Activated CD4-positive, alpha-beta memory T cell treated with anti-CD3 and anti-CD28 coated beads, Interleukin-2, amount 10 ng/mL, durations not matched to agents 7 days and 5 days (primary cell): Measurements from ENCODE around the gene XXYLT1. TPM values are rescaled to one million over a fixed set of nuclear protein-coding genes. Genes with fewer than 3 reads are reported as not detected.
"Not testable (repeated sequence)": the region's sequence is repeated elsewhere in the genome, so short reads cannot be mapped to it uniquely, and the experiment has no call there.

Experiments used
- CTCF ChIA-PET: fragments of 350-600 bp; sonication (Branson Sonifier 250); formaldehyde crosslinking; loops from one replicate; lab custom pipeline; 2021; ENCODE audit warnings: antibody characterized with exemption, inconsistent platforms; lab: Charles Lee
- POLR2A ChIA-PET: fragments of 350-600 bp; sonication (Branson Sonifier 250); formaldehyde crosslinking; loops from one replicate; lab custom pipeline; 2021; ENCODE audit warnings: antibody characterized with exemption; lab: Charles Lee
- DNase-seq: peaks from one replicate; pipeline ENCODE4 v3.0.0-alpha.2; 2020
- H3K27ac Mint-ChIP-seq: one replicate; pipeline ENCODE4 v1.8.0; 2021; ENCODE audit warnings: mild to moderate bottlenecking, mixed read lengths
- H3K27me3 Mint-ChIP-seq: one replicate; pipeline ENCODE4 v1.8.0; 2021; ENCODE audit warnings: mixed read lengths
- H3K36me3 Mint-ChIP-seq: one replicate; pipeline ENCODE4 v1.8.0; 2021; ENCODE audit warnings: low read depth, mixed read lengths
- H3K4me1 Mint-ChIP-seq: one replicate; pipeline ENCODE4 v1.8.0; 2021; ENCODE audit warnings: mixed read lengths
- H3K4me3 Mint-ChIP-seq: one replicate; pipeline ENCODE4 v1.8.0; 2021; ENCODE audit warnings: mild to moderate bottlenecking, mixed read lengths
- H3K9me3 Mint-ChIP-seq: one replicate; pipeline ENCODE4 v1.8.0; 2021; ENCODE audit warnings: mixed read lengths
- total RNA-seq, 2 experiments: library from RNA; stranded (reverse); gene quantifications; one replicate each; pipeline ENCODE4 v1.2.3, GENCODE V29; 2021

XXYLT1 gene
- total RNA-seq, 2 experiments from 2014 or later: 5.0 to 5.6 TPM

DNA sequence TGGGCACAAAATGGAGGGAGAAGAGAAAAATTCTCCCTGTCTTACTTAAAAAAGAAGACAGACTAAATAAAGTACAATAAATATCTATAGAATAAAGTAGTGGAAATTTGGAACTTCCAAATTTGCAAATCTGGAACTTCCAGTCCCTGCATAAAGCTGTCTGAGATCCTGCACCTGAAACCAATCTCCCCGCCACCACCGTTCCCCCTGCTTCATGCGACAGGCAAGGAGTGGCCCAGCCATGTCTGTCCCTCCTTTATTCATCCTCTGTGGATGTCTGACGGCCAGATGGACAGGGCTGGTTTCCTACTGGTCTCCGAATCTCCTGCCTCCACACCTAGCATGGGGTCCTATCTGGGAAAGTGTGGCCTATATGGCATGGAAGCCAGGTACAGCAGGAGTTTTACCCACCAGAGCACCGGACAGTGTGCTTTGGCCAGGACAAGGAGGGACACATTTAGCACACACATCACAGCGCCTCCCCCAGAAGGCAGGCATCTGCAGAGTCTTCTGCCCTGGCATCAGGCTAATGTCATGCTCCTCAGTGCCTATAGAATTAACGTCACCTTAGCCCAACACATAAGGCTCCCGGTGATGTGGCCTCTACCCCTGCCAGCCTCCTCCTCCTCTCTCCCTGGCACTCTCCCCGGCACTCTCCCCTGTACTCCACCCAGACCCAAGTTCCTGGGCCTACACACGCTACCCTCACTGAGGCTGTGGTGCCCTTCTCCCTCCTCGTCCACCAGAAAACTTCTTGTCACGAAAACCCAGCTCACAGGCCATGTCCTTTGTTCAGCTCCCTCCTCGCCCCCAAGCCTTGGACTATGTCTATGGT, 170.8 kb downstream of the XXYLT1 start:
- H3K9me3 Mint-ChIP-seq: no peaks in the 10 kb centered on the region
- CTCF ChIA-PET: no interaction called here

DNA sequence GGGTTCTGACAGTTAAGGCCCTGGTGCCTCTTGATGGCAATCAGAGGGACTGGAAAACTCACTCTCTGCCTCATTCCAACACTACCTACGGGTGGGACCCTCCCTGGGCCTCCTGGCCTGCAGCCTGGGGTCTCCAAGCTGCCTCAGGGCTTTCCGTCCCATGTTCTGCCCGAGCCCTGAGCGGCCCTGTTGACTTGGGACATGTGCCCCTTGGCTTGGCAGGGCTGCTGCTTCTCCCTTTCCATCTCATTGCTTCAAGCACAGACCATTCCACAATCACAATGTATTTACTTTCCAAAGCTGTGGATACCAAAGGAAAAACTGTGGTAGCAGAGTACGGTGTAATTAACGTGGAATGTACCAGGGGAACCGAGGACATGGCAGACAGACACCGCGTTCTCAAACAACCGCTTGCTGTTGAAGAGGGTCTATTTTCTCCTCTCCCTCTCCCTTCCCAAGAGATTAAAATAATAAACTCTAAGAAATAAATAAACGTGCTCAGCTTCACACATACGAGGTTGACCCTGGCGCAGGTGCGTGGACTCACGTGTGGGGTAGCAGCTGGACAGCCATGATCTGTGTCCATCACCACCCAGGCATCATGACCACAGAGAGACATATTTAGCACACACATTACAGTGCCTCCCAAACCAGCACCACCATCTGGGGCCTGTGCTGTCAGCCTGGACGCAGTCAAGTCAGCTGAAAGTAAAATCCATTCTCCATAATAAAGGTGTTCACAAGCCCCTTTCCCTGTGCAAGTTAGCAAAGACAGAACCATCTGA, 172.0 kb downstream of the XXYLT1 start:
- no peak for DNase-seq
- Mint-ChIP-seq H3K9me3 (no peaks in the 10 kb centered on the region), H3K4me3 (no peak overlapping the region), H3K27ac (no peak overlapping the region), H3K27me3 (no peaks in the 10 kb centered on the region), H3K36me3 (no peaks in the 10 kb centered on the region), H3K4me1 (peaks cover 15% of the 10 kb centered on the region)
- CTCF ChIA-PET: interaction anchor here (0.9 kb wide), 1 partner anchor 8 kb away, joined by 4 read pairs; no protein-coding TSS in a partner anchor
- POLR2A ChIA-PET: no interaction called here

More for the DNA sequence above, 170.8 kb downstream of the XXYLT1 start:
- Mint-ChIP-seq H3K36me3 (no peaks in the 10 kb centered on the region), H3K4me3 (no peak overlapping the region), H3K4me1 (peaks cover 15% of the 10 kb centered on the region), H3K27me3 (no peaks in the 10 kb centered on the region), H3K27ac (no peak overlapping the region)
- POLR2A ChIA-PET: no interaction called here
- DNase-seq: no peak

DNA sequence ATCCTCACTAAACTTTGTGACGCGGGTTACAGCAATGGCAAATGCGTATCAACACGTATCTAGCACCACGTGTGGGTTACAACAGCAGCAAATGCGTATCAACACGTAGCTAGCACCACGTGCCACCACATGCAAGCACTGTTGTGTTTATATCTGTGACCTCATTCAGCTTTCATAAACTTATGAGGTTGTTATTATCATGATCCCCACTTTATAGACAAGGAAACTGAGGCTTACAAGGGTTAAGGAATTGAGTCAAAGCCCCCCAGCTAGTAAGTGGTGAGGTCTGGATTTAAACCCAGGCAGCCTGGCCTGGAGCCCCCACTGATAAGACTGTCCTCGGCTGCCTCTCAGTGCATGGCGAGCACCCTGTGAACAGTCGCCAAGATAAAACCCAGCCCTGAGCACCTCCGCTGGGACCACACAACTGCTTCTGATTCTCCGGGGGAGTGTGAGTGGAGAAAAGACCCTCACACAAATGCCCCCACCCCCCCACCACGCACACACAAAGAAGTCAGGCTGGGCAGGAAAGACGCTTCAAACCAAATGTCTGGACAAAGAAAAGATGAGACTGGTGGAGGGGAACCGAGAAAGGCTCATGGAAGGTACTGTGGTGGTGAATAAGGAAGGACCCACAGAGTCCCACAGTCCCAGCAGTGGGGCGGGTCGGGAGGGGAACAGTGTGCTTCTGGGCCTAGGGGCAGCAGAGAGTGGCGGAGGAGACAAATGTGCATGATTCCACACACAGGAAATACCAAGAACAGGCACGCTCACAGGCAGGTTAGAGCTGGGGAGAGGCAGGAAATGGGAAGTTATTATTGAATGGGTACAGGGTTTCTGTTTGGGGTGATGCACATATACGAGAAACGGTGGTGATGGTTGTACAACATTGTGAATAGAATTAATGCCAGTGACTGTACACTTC, 173.4 kb downstream of the XXYLT1 start:
- Mint-ChIP-seq H3K4me3 (no peak overlapping the region), H3K27ac (no peak overlapping the region), H3K4me1 (peaks cover 15% of the 10 kb centered on the region), H3K27me3 (no peaks in the 10 kb centered on the region), H3K36me3 (no peaks in the 10 kb centered on the region), H3K9me3 (no peaks in the 10 kb centered on the region)
- no peak for DNase-seq
- CTCF ChIA-PET: interaction anchor here (0.9 to 1.3 kb wide), 2 partner anchors 9 to 173 kb away, joined by 3 to 4 read pairs; partner anchors contain the start of gene XXYLT1
- POLR2A ChIA-PET: no interaction called here

DNA sequence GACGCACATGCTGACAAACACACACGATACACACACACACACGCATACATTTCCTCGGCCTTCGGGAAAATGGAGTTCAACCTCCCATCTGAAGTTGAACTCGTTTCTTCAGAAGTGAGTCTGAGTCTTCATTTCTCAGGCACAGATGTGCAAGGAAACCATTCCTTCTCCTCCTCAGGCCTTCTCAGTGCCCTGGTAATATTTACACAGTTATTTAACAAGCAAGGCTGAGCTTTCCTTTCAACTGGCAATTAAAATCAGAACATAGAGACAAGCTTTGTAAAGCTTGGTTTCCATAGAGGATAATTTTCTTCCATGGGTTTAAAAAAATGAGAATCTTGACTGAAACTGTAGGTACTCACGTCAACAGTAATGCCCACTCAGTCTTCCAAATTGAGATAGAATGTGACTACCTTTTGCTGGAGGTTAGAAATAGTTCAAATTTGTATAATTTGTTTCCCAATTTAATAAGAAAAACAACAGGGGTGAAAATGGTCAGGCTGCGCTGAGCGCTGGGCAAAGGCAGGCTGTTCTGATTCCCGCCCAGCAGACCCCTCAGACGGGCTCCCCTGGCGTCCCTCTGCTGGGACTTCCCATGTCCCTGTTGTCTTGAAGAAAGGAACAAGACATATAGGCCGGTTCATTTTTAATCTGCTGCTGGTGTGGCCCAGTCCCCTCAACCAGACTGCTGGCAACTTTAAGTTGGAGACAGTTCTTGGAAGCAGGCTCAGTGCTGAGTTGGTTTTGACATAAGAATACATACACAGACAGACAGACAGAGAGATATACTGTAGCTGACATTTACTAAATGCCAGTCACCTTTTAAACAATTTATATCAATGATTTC, 174.3 kb downstream of the XXYLT1 start:
- H3K27ac Mint-ChIP-seq: no peak overlapping the region
- no peak overlapping the region for H3K4me3 Mint-ChIP-seq
- peaks cover 10% of the 10 kb centered on the region for H3K4me1 Mint-ChIP-seq
- DNase-seq: no peak
- POLR2A ChIA-PET: no interaction called here
- CTCF ChIA-PET: interaction anchor here (1.3 kb wide), 1 partner anchor 174 kb away, joined by 3 read pairs; the partner anchor contains the start of gene XXYLT1
- no peaks in the 10 kb centered on the region for H3K36me3 Mint-ChIP-seq
- H3K9me3 Mint-ChIP-seq: no peaks in the 10 kb centered on the region
- H3K27me3 Mint-ChIP-seq: no peaks in the 10 kb centered on the region

DNA sequence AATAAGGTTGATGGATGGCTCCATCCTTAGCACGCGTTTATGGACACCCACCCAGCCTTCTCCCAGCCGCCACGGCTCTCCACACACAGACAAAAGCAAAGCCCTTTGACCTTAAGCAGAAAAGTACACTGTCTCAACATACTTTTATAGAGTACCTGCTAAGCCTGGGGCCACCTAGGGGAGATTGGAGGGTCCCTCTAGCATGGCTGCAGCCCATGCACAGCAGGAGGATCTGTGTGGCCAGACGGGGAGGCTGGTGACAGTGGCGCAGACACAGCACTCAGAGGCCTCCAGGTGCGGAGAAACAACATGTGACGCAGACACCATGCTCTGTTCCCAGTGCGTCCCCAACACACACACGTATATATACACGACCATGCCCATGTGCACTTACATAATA, 174.9 kb downstream of the XXYLT1 start:
- Mint-ChIP-seq H3K4me1 (peaks cover 5% of the 10 kb centered on the region), H3K27ac (no peak overlapping the region), H3K4me3 (no peak overlapping the region), H3K9me3 (no peaks in the 10 kb centered on the region), H3K36me3 (no peaks in the 10 kb centered on the region), H3K27me3 (no peaks in the 10 kb centered on the region)
- ChIA-PET POLR2A (no interaction called here), CTCF (interaction anchor here (1.3 kb wide), 1 partner anchor 175 kb away, joined by 3 read pairs; the partner anchor contains the start of gene XXYLT1)
- DNase-seq: no peak

DNA sequence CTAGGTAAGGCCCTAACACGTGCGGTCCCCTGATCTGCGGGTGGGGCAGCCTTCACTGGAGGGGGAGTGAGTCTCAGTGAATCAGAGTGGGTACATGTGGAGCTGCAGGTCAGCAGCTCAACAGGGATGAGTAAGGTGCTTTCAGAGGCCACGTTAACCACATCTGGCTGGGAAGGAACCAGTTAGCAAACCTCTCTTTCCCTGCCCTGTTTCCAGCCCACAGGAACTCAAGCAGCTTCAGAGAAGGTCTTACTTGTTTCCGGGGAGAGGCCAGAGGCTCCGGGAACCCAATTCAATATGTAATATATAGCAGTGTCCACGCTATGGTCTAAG, 175.3 kb downstream of the XXYLT1 start:
- no peak overlapping the region for H3K4me3 Mint-ChIP-seq
- H3K9me3 Mint-ChIP-seq: no peaks in the 10 kb centered on the region
- H3K27me3 Mint-ChIP-seq: peaks cover 1% of the 10 kb centered on the region
- ChIA-PET POLR2A (no interaction called here), CTCF (no interaction called here)
- no peak for DNase-seq
- no peak overlapping the region for H3K27ac Mint-ChIP-seq
- peaks cover 3% of the 10 kb centered on the region for H3K4me1 Mint-ChIP-seq
- no peaks in the 10 kb centered on the region for H3K36me3 Mint-ChIP-seq

DNA sequence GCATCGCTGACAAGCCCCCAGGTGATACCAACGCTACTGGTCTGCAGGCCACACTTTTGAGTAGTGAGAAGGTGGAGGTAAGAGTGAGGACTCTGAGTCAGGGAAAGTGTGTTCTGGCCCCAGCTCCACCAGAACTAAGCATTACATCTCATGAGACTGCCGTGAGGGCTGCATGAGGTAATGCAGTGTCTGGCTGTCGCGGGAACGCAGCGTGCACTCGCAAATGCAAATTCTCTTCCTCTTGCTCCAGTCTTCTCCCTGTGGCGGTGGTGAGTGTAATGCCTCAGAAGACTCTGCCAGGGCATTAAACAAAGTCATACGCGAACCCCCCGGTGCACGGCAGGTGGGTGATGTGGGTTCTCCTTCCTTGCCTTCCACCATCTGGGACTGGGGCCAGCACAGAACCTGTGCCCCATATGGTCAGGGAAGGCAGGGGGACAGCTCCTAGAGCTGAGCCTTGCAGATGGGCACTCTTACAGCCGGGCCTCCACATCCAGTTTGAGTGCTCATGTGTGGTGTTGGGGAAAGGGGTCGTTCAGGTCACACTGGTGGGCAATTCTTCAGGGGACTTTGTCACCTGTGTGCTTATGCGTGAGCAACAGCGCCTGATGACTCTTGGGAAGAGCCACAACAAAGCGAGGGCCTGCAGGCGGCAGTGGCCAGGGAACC, 175.8 kb downstream of the XXYLT1 start:
- CTCF ChIA-PET: no interaction called here
- Mint-ChIP-seq H3K27ac (no peak overlapping the region), H3K36me3 (no peaks in the 10 kb centered on the region)

DNA sequence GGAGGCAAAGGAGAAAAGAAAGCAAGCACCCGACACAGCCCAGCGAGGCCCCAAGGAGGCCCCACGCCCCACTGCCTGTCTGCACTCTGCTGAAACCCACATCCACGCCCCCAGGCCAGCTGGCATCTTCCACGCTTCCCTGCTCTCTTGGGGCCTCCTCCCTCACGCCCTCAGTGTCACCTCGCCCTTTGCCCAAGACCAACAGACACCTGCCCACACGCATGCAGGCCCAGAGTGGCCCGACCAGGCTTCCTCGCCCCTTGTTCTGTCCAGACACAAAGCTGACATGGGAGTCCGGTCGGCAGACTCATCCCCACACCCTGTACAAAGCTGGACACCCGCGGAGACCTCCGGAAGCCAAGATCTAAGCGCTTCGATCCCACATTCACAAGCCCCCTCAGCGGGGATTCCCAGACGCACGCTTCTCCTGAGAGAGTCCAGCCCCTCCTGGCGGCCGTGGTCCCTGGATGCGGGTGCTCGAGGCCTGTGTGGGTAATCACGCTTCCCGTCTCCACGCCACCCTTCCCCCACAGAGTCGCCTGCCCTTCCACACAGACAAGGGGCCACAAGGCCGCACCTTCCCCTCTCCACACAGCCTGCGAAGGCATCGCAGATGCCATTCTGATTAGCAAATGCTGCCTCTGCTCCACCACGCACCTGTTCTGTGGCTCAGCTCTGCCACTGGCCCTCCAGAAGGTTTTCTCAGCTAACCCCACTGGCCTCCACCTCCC, 176.6 kb downstream of the XXYLT1 start:
- DNase-seq: no peak
- H3K27me3 Mint-ChIP-seq: peaks cover 1% of the 10 kb centered on the region
- ChIA-PET POLR2A (no interaction called here), CTCF (no interaction called here)
- H3K4me1 Mint-ChIP-seq: peaks cover 3% of the 10 kb centered on the region
- no peaks in the 10 kb centered on the region for H3K36me3 Mint-ChIP-seq
- no peaks in the 10 kb centered on the region for H3K9me3 Mint-ChIP-seq
- no peak overlapping the region for H3K4me3 Mint-ChIP-seq
- H3K27ac Mint-ChIP-seq: no peak overlapping the region

More for the DNA sequence above, 175.8 kb downstream of the XXYLT1 start:
- H3K9me3 Mint-ChIP-seq: no peaks in the 10 kb centered on the region
- peaks cover 3% of the 10 kb centered on the region for H3K4me1 Mint-ChIP-seq
- DNase-seq: no peak
- no peak overlapping the region for H3K4me3 Mint-ChIP-seq
- POLR2A ChIA-PET: no interaction called here
- peaks cover 1% of the 10 kb centered on the region for H3K27me3 Mint-ChIP-seq

DNA sequence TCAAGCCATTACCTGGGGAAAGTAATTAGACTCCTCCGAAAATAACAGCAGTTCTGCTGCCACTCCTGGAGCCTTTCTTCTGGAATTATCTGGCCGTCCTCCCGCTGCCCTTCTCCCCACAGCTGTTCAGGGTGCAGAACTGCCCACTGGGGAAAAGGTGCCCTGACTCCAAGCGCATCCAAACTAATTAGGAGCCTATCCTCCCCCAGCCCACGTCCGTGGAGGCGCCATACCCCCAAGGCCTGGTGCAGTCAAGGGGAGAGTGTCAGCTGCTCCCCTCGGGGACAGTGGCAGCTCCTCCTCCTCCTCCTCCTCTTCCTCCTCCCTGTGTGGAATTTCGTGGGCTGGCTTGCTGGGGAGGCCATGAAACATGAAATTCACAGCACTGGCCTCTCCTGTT, 177.2 kb downstream of the XXYLT1 start:
- Mint-ChIP-seq H3K27ac (no peak overlapping the region), H3K4me1 (peaks cover 3% of the 10 kb centered on the region), H3K36me3 (no peaks in the 10 kb centered on the region), H3K27me3 (peaks cover 1% of the 10 kb centered on the region), H3K9me3 (no peaks in the 10 kb centered on the region), H3K4me3 (no peak overlapping the region)
- ChIA-PET CTCF (no interaction called here), POLR2A (no interaction called here)
- no peak for DNase-seq

DNA sequence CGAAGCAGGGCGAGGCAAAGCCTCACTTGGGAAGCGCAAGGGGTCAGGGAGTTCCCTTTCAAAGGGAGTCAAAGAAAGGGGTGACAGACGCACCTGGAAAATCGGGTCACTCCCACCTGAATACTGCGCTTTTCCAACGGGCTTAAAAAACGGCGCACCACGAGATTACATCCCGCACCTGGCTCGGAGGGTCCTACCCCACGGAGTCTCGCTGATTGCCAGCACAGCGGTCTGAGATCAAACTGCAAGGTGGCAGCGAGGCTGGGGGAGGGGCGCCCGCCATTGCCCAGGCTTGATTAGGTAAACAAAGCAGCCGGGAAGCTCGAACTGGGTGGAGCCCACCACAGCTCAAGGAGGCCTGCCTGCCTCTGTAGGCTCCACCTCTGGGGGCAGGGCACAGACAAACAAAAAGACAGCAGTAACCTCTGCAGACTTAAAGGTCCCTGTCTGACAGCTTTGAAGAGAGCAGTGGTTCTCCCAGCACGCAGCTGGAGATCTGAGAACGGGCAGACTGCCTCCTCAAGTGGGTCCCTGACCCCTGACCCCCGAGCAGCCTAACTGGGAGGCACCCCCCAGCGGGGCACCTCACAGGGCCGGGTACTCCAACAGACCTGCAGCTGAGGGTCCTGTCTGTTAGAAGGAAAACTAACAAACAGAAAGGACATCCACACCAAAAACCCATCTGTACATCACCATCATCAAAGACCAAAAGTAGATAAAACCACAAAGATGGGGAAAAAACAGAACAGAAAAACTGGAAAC, 182.9 kb downstream of the XXYLT1 start:
- CTCF ChIA-PET, DNase-seq, H3K4me1 Mint-ChIP-seq, H3K27me3 Mint-ChIP-seq, POLR2A ChIA-PET, H3K36me3 Mint-ChIP-seq, H3K9me3 Mint-ChIP-seq, H3K27ac Mint-ChIP-seq: not testable (repeated sequence)
- H3K4me3 Mint-ChIP-seq: peak overlapping the region; percentile 21

DNA sequence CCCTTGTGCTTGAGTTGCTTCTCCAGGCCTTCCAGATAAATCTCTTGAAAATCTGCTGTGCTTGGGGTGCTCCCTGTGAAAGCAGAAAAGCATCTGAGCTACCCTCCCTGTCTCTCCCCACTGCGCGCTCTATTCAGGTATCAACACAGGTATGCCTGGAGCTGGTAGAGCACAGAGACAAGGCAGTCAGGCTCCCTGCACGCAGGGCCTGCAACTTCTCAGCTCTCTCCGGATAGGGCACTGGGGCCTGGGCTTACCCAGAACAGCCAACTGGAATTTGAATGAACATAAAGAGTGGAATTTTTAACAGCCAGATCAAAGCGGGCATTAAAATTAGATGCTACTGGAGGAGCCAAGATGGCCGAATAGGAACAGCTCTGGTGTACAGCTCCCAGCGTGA, 183.6 kb downstream of the XXYLT1 start:
- Mint-ChIP-seq H3K27me3 (peaks cover 1% of the 10 kb centered on the region), H3K4me3 (peak overlapping the region; percentile 21), H3K36me3 (no peaks in the 10 kb centered on the region), H3K9me3 (no peaks in the 10 kb centered on the region), H3K27ac (no peak overlapping the region), H3K4me1 (peaks cover 4% of the 10 kb centered on the region)
- POLR2A ChIA-PET: no interaction called here
- DNase-seq: no peak
- CTCF ChIA-PET: no interaction called here
